Testis (tissue), 2 donors: ENCODE data around the gene VSNL1.

Experiments used
- CTCF ChIP-seq, 3 experiments: fragments of 450-650 bp in 2 of 3; fragments of 200-600 bp in 1 of 3; sonication (generic) in 1 of 3; IDR thresholded peaks; one replicate each; pipeline ENCODE4 v1.5.1; 2016 to 2019; ENCODE audit warnings: antibody characterized with exemption in 3 of 3, mild to moderate bottlenecking in 2 of 3, moderate library complexity in 1 of 3
- POLR2A ChIP-seq: fragments of 450-650 bp; IDR thresholded peaks from one replicate; pipeline ENCODE4 v1.6.1; 2017; ENCODE audit warnings: antibody characterized with exemption, mild to moderate bottlenecking, moderate library complexity

DNA sequence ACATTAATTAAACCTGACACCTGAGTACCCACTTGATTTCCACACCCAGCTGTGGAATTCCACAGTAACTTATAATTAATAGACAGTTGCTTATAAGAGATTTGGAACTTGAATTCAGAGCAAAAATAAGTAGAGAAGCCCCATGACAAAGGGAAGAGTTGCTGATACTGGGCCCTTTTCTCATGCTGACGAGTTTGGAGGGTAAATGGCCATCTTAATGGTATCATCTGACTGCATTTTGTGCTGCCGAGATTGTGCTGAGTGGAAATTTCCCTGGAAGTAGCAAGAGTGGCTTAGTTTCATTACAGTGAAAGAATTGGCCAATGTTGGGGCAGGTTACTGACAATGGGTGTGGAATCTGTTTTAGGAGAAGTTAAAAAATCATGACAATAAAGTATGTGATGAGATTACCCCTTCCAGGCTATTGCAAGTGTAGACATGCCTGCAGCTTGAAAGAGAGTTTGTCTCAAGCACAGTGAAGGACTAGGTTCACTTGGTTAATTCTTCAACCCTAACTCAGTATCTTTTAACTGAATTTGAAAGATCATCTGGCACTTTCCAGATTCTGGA lies 49.9 kb downstream of the VSNL1 start:
- TF ChIP-seq CTCF (IDR thresholded peaks at IDR 0.05): no peak
- no peak for TF ChIP-seq POLR2A
